HepG2 (cell line): ENCODE results near the gene ZNF8. TPM values are rescaled to one million over a fixed set of nuclear protein-coding genes. Genes with fewer than 3 reads are reported as not detected.

Experiments used
- ATAC-seq: fragments of 200-7000 bp; cut with Tn5 transposase; 3 replicates; pipeline ENCODE4 v1.9.1; 2020; ENCODE audit warnings: mild to moderate bottlenecking, moderate library complexity
- BruUV-seq: library from RNA; stranded (reverse); fragments of 400-500 nt; replicated peaks from 2 replicates; lab custom pipeline; 2021; lab: Mats Ljungman, UMichigan
- CTCF ChIA-PET: fragments of 300-600 bp; formaldehyde crosslinking; extraction: SDS; loops from one replicate; lab custom pipeline; 2021; ENCODE audit warnings: low total read pairs, inconsistent platforms, low intra/inter-chr PET ratio; lab: Yijun Ruan, JAX
- POLR2A ChIA-PET: fragments of 350-600 bp; sonication (Branson Sonifier 250); formaldehyde crosslinking; loops from one replicate; lab custom pipeline; 2020; ENCODE audit warnings: antibody characterized with exemption, inconsistent platforms; lab: Yijun Ruan, JAX
- DNase-seq: peaks from one replicate; pipeline ENCODE4 v3.0.0-alpha.2; 2015; ENCODE audit warnings: low spot score
- FAIRE-seq: peaks from 3 replicates; lab custom pipeline; 2011; peaks lifted over from hg19 to GRCh38; lab: Jason Lieb, UNC
- H2AFZ ChIP-seq: one replicate; pipeline ENCODE4 v1.6.1; 2011; ENCODE audit warnings: low read length, inconsistent platforms
- H3K27ac ChIP-seq: fragments of 300-600 bp; 3 replicates; pipeline ENCODE4 v1.8.0; 2011; ENCODE audit warnings: mixed run types, mild to moderate bottlenecking, mixed read lengths, low read length, inconsistent platforms; ENCODE audit not compliant: insufficient read depth; ENCODE audit errors: extremely low read length
- H3K27me3 ChIP-seq, 2 experiments: fragments of 200-600 bp in 1 of 2; 2 replicates in 1 of 2; 3 replicates in 1 of 2; pipeline versions ENCODE4 v1.6.0 to v1.8.0; 2011; ENCODE audit warnings: low read length in 2 of 2, mild to moderate bottlenecking in 2 of 2, moderate library complexity in 2 of 2, inconsistent platforms in 1 of 2; ENCODE audit not compliant: insufficient read depth in 2 of 2, control insufficient read depth in 1 of 2
- H3K36me3 ChIP-seq, 2 experiments: fragments of 200-600 bp in 1 of 2; replicated peaks in 1 of 2; 2 replicates in 1 of 2; 3 replicates in 1 of 2; pipeline versions ENCODE4 v1.5.1 to v1.8.0; 2011; ENCODE audit warnings: low read length in 2 of 2, inconsistent platforms in 1 of 2; ENCODE audit not compliant: insufficient read depth in 2 of 2, control insufficient read depth in 1 of 2
- H3K4me1 ChIP-seq: 2 replicates; pipeline ENCODE4 v1.5.1; 2012; ENCODE audit warnings: low read length, inconsistent platforms; ENCODE audit not compliant: insufficient read depth
- H3K4me2 ChIP-seq: 2 replicates; pipeline ENCODE4 v1.6.0; 2011; ENCODE audit warnings: low read depth, low read length, inconsistent platforms
- H3K4me3 ChIP-seq, 3 experiments: fragments of 200-600 bp in 1 of 3; sonication (generic), shearing (Covaris generic) in 1 of 3; replicated peaks in 1 of 3; 2 replicates each; pipeline ENCODE4 v1.5.1; 2011 to 2016; ENCODE audit warnings: low read length in 3 of 3, inconsistent platforms in 2 of 3, low read depth in 2 of 3, mild to moderate bottlenecking in 2 of 3, control low read depth in 1 of 3, mixed read lengths in 1 of 3; ENCODE audit not compliant: insufficient read depth in 1 of 3
- H3K79me2 ChIP-seq: one replicate; pipeline ENCODE4 v1.6.1; 2011; ENCODE audit warnings: low read length, inconsistent platforms; ENCODE audit not compliant: insufficient read depth
- H3K9ac ChIP-seq: 2 replicates; pipeline ENCODE4 v1.6.0; 2011; ENCODE audit warnings: mild to moderate bottlenecking, low read depth, low read length, inconsistent platforms; ENCODE audit not compliant: insufficient read depth
- H3K9me3 ChIP-seq: 2 replicates; pipeline ENCODE4 v1.5.1; 2012; ENCODE audit warnings: mild to moderate bottlenecking, low read length
- H4K20me1 ChIP-seq: 2 replicates; pipeline ENCODE4 v1.6.0; 2011; ENCODE audit warnings: inconsistent platforms, mild to moderate bottlenecking, low read length, moderate library complexity; ENCODE audit not compliant: insufficient read depth
- ATRX ChIP-seq: sonication (generic); formaldehyde crosslinking; IDR thresholded peaks from 2 replicates; pipeline ENCODE4 v1.4.0; 2020; ENCODE audit warnings: missing genetic modification reagents, borderline replicate concordance
- KDM6A ChIP-seq: IDR thresholded peaks from 2 replicates; pipeline ENCODE4 v1.6.1; 2016; ENCODE audit warnings: low read depth
- SMAD1 ChIP-seq: sonication (generic); formaldehyde crosslinking; IDR thresholded peaks from 2 replicates; pipeline ENCODE4 v1.4.0; 2020; ENCODE audit warnings: missing genetic modification reagents, low read depth, mild to moderate bottlenecking, borderline replicate concordance
- TBX3 ChIP-seq: fragments of 450-650 bp; IDR thresholded peaks from 2 replicates; pipeline ENCODE4 v1.6.1; 2017; ENCODE audit warnings: antibody characterized with exemption, mild to moderate bottlenecking, inconsistent platforms, borderline replicate concordance
- ZNF205 ChIP-seq: IDR thresholded peaks from 2 replicates; pipeline ENCODE4 v1.6.1; 2018; ENCODE audit warnings: missing biosample characterization, missing genetic modification reagents
- ZNF33A ChIP-seq: sonication (generic); formaldehyde crosslinking; IDR thresholded peaks from 2 replicates; pipeline ENCODE4 v1.5.1; 2020; ENCODE audit warnings: missing genetic modification reagents, mild to moderate bottlenecking, moderate library complexity, borderline replicate concordance
- ZNF343 ChIP-seq: sonication (generic); formaldehyde crosslinking; IDR thresholded peaks from 2 replicates; pipeline ENCODE4 v1.4.0; 2020; ENCODE audit warnings: mild to moderate bottlenecking, missing genetic modification reagents
- ZNF672 ChIP-seq: sonication (generic); formaldehyde crosslinking; IDR thresholded peaks from 2 replicates; pipeline ENCODE4 v1.8.1; 2022; ENCODE audit warnings: missing genetic modification reagents
- ZNF761 ChIP-seq: sonication (generic); formaldehyde crosslinking; conservative IDR thresholded peaks from 2 replicates; pipeline ENCODE4 v1.4.0; 2020; ENCODE audit warnings: mild to moderate bottlenecking, missing genetic modification reagents
- WGBS: methylation state at CpG from one replicate; pipeline ENCODE4 v1.1.6; 2017; ENCODE audit warnings: low lambda C conversion rate; 5-methylcytosine and 5-hydroxymethylcytosine counted together
- in situ Hi-C: cut with HindIII; loops from 2 replicates; pipeline ENCODE4 v1.10.0; 2017; ENCODE audit warnings: low pct_unique_long_range_greater_than_20kb; ENCODE audit not compliant: extremely low pct_ligation_motif_present
- intact Hi-C: fragments of 100-400 bp; cut with micrococcal nuclease; formaldehyde crosslinking; loops from one replicate; pipeline ENCODE4 v1.10.0; 2022; ENCODE audit not compliant: unreplicated experiment
- polyA plus RNA-seq, 8 experiments: library from polyadenylated mRNA; depleted of rRNA in 3 of 8; stranded (reverse) in 7 of 8; unstranded in 1 of 8; fragments of >200 nt; fragmentation: Illumina TruSeq in 4 of 8; extraction: Trizol in 4 of 8; gene quantifications; 2 replicates each; pipeline versions ENCODE4 v1.2.1 to v1.2.3, GENCODE V29; 2011 to 2016; ENCODE audit warnings: low read depth in 4 of 8, missing spikeins in 1 of 8, mixed read lengths in 1 of 8; ENCODE audit not compliant: insufficient read depth in 1 of 8
- total RNA-seq, 5 experiments: library from RNA; depleted of rRNA; stranded (reverse); fragments of >200 nt; fragmentation: Illumina TruSeq; extraction: Trizol; gene quantifications; 2 replicates each; pipeline ENCODE4 v1.2.3, GENCODE V29; 2016; ENCODE audit warnings: low read depth in 1 of 5
- TF ChIP-seq, protein P1 (sequence below): sonication (generic); formaldehyde crosslinking; IDR thresholded peaks from 2 replicates; pipeline ENCODE4 v1.5.0; 2020; ENCODE audit warnings: mild to moderate bottlenecking, missing genetic modification reagents
- TF ChIP-seq, protein P2 (sequence below): sonication (generic); formaldehyde crosslinking; conservative IDR thresholded peaks from 2 replicates; pipeline ENCODE4 v1.8.1; 2023; ENCODE audit warnings: missing genetic modification reagents

ZNF8 gene
- total and polyA plus RNA-seq, 2 of the 13 experiments (the other 11 are each of a cell fraction or from before 2014, with no cell fraction given): 3.1 to 3.3 TPM

- H3K4me1 ChIP-seq: no peaks in the 10 kb centered on the region
- H3K4me3 ChIP-seq: no peak overlapping the region
- no peaks in the 10 kb centered on the region for H3K79me2 ChIP-seq
- in situ Hi-C loops: no loop called here
- H3K36me3 ChIP-seq: peaks cover 14 to 38% of the 10 kb centered on the region in 2 experiments; a peak in 4 of 5 replicates
- H3K9me3 ChIP-seq: no peaks in the 10 kb centered on the region
- H3K9ac ChIP-seq: no peak overlapping the region
- H3K27ac ChIP-seq: no peak overlapping the region
- no peak for FAIRE-seq
- intact Hi-C loops: no loop called here
- H4K20me1 ChIP-seq: no peaks in the 10 kb centered on the region
- TF ChIP-seq, protein P1, sequence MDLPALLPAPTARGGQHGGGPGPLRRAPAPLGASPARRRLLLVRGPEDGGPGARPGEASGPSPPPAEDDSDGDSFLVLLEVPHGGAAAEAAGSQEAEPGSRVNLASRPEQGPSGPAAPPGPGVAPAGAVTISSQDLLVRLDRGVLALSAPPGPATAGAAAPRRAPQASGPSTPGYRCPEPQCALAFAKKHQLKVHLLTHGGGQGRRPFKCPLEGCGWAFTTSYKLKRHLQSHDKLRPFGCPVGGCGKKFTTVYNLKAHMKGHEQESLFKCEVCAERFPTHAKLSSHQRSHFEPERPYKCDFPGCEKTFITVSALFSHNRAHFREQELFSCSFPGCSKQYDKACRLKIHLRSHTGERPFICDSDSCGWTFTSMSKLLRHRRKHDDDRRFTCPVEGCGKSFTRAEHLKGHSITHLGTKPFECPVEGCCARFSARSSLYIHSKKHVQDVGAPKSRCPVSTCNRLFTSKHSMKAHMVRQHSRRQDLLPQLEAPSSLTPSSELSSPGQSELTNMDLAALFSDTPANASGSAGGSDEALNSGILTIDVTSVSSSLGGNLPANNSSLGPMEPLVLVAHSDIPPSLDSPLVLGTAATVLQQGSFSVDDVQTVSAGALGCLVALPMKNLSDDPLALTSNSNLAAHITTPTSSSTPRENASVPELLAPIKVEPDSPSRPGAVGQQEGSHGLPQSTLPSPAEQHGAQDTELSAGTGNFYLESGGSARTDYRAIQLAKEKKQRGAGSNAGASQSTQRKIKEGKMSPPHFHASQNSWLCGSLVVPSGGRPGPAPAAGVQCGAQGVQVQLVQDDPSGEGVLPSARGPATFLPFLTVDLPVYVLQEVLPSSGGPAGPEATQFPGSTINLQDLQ (CRISPR knock-in tag): no peak
- TF ChIP-seq, protein P2, sequence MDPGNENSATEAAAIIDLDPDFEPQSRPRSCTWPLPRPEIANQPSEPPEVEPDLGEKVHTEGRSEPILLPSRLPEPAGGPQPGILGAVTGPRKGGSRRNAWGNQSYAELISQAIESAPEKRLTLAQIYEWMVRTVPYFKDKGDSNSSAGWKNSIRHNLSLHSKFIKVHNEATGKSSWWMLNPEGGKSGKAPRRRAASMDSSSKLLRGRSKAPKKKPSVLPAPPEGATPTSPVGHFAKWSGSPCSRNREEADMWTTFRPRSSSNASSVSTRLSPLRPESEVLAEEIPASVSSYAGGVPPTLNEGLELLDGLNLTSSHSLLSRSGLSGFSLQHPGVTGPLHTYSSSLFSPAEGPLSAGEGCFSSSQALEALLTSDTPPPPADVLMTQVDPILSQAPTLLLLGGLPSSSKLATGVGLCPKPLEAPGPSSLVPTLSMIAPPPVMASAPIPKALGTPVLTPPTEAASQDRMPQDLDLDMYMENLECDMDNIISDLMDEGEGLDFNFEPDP (CRISPR knock-in tag): no peak
- TF ChIP-seq ZNF761 (CRISPR knock-in tag) (no peak), ZNF343 (no peak), KDM6A (CRISPR knock-in tag) (no peak), ZNF672 (CRISPR knock-in tag) (no peak), SMAD1 (no peak), ZNF205 (CRISPR knock-in tag) (no peak), TBX3 (no peak), ZNF33A (CRISPR knock-in tag) (no peak), ATRX (CRISPR knock-in tag) (no peak)
- CTCF ChIA-PET: no interaction called here
- WGBS: 100% methylated on average over 1 of the region's 1 CpG
- H3K27me3 ChIP-seq: no peaks in the 10 kb centered on the region
- DNase-seq: no peak
- no peak overlapping the region for H3K4me2 ChIP-seq
- no peak for ATAC-seq
- no TSS peak for BruUV-seq
- H2AFZ ChIP-seq: no peak overlapping the region
- POLR2A ChIA-PET: no interaction called here
Measured at GRCh38 chr19:58336216-58336615, 57.5 kb downstream of the ZNF8 start.
